Stimulated activated CD8-positive, alpha-beta memory T cell treated with anti-CD3 and anti-CD28 coated beads, Interleukin-2, amount 100 ng/mL, for 48 hours (primary cell): Measurements from ENCODE around the gene POLR2J.
"Not testable (repeated sequence)": the region's sequence is repeated elsewhere in the genome, so short reads cannot be mapped to it uniquely, and the experiment has no call there.

Experiments used
- DNase-seq, 2 donors: peaks; one replicate each; pipeline ENCODE4 v3.0.0-alpha.2; 2020; ENCODE audit warnings: low read depth in 2 of 2

Gene POLR2J

DNA sequence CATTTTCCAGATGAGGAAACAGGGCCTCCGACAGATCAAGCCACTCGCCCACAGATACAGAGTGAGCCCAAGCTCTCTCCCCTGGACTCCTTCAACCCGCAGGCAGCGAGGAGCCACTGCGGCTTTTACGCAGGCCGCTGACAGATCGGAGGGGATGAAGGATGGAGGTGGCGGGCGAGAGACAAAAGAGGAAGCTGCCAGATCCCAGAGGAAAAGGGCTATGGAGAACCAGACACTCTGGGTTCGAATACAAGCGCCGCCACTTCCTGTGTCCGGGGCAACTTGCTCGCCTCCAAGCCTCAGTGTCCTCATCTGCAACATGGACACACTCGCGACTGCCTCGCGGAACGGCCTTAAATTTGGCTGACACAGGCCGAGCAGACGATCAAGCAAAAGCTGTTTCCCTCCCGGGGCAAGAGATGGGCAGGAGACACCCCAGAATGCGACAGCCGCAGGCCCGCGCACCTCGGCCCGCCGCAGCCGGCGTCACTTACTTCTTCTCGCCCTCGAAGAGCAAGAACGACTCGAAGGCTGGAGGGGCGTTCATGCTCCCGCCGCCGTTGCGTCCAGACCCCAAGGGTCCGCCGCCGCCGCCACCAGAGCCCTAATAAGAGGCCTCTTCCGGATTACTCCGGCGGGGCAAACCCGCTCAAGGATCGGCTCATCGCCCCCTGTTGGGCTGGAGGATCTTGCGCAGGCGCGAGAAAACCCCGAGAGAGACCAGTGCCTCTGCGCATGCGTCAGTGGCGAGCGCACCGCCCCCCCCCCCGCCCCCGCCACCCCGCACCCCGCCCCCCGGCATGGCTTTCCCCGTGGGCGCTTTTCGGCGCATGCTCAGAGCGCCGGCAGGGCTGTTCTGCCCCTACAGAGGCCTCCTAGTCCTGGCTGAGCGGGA lies at the start of gene POLR2J:
Gene POLR2J, minus strand, starts transcription at position 609 of the 895 bp plus-strand sequence. Its CDS starts 62 bp downstream, at position 547.
- peak; percentile 82 to 96 for DNase-seq

DNA sequence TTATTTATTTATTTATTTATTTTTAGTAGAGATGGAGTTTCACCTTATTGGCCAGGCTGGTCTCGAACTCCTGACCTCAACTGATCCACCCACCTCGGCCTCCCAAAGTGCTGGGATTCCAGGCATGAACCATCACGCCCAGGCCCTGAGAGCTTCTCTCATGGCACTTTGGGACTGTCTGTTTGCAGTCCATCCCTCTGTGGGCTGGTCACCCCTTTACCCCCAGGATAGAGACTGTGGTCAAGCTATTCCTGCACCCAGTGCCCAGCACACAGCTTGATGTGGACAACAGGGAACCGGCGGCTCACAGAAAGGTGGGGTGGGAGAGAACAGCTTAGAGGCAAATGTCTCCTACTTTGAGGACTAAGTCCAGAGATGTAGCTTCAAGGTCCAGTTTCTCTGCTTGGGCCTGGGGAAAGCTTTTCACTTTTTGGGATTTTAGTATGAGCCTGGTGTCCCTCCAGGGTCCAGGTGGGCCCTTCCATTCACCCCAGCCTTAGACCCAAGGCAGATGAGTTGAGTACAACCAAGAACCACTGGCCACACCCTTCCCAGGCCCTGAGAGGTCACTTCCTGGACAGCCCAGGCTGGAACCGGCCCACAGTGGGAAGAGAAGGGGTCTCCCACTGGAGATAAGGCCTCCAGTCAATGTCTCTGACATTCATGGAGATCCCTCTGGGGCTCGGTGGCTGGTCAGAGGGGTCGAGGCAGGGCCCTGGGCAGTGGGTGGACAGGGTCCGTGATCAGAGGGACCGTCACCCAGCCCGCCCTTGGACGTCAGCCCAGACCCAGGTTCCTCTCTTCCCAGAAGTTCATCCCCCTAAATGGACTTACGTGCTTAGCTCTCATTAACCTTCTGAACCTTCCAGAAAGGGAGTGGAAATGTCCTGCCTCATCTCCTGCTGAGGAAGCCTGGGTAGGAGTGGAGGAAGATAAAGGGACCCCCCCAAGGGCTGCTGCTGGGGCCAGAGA lies 49.4 kb upstream of the POLR2J start:
- not testable (repeated sequence) for DNase-seq

- not testable (repeated sequence) for DNase-seq
Observed at GRCh38 chr7:102527182-102527581, 48.5 kb upstream of the POLR2J start.

DNA sequence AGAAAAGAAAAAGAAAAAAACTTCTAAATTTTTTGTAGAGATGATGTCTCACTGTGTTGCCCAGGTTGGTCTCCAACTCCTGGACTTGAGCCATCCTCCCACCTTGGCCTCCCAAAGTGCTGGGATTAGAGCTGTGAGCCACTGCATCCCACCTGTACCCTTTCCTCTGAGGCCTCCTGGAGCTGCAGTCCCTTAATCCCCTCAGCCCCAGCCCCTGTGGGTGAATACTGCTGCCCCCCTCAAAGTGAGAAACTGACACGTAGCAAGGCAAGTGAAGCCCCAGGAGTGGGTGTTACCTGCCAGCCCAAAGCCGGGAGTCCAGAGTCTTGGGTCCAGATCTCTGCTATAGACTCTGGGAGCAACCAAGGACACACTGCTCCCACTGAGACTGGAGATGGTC lies 46.1 kb upstream of the POLR2J start:
- not testable (repeated sequence) for DNase-seq

DNA sequence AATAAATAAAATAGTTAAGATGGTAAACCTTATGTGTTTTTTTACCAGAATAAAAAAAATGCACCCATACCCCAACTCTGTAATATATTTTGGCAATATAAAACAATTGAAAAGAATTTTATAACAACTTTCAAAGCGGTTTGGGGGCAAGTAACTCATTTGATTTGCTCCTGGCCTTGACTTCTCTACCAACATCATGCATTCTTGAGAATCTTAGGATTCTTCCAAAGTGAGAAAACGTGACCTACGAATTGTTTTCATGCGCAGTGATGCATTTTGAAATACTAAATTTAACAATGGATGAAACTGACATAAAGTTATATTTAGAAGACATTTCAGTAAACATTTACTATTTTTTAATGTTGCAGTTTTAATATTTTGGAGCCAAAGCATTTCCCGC lies 42.1 kb upstream of the POLR2J start:
- not testable (repeated sequence) for DNase-seq

GRCh38 chr7:102517550-102518147 lies 38.9 kb upstream of the POLR2J start, which contains the start of gene RASA4B:
Gene RASA4B (minus strand): TSS chr7:102517777. CDS start chr7:102517710, 67 bp downstream.
- not testable (repeated sequence) for DNase-seq

DNA sequence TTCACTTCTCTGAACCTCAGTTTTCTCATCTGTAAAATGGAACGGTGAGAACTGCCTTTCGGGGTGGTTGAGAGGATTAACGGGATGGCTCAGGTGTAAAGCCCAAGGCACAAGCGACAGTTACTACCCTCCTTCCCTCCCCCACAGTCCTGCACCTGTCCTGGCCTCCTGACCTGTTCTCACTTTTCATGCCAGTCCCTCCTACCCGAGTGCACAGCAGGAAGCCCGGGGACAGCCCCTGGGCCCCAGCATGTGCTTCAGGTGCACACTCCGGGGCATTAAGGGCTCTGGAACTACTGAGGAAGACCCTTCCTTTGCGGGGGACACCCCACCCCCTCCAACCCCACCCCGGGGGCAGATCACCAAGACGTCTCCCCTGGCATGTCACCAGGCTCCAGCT lies 38.2 kb upstream of the POLR2J start:
- not testable (repeated sequence) for DNase-seq

- DNase-seq, result not testable (repeated sequence)
Observed at GRCh38 chr7:102515889-102516288, 37.2 kb upstream of the POLR2J start.

DNA sequence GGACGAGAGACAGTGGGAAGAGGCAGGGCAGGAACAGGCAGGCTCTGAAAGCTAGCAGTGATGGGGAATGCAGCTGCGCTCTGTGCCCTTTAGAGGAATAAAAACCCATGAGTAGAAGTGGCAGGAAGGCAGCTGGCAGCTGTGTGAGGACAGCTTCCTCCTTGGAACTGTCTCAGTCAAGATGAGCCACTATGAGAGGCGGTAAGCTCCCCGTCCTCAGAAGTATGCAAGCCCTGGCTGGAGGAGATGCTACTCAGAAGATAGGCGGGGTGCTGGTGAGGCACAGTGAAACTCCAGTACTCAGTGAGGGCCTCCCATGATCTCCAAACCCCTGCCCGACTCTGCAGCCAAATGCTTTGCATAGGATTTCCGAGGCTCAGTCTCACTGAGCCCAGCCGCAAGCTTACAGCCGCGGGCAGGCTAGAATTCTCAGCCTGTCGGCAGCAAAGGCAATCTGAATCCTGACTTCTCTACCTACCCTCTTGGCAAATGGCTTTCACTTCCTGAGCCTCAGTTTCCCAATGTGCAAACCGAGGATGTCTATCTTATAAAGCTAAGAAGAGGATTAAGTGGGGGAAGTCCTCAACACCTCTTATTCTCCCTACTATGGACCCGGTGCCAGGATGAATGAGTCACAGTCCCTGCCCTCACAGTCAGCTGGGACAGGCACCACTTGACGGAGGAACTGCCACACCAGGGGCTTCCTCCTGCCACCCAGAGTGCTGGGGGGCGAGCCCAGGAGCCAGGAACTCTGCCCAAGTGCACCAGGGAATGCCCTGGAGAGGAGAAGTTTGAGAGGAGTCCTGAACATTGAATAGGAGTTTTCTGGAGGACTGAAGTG lies 36.4 kb upstream of the POLR2J start:
- not testable (repeated sequence) for DNase-seq

DNA sequence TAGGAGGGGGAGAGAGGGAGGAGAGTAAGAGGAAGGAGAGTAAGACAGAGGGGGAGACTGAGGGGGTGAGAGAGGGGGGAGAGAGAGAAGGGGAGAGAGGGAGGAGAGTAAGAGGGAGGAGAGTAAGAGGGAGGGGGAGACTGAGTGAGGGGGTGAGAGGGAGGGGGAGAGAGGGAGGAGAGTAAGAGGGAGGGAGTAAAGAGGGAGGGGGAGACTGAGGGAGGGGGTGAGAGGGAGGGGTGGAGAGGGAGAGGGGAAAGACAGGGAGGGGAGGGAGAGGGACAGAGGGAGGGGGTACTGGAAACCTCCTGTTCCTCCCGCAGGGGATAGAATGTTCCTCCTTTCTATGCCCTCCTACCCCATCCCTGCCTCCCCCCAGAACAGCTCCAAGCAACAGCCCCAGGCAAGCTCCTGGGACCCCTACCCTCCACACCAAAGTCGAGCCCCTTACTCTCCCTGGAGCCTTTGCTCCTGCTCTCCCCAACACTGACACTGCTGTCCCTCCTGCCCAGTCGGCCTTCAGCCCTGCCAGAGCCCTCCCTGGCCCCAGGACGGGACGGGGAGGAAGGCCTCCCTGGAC lies 34.0 kb upstream of the POLR2J start:
- DNase-seq, result not testable (repeated sequence)

GRCh38 chr7:102511860-102512522 lies 33.3 kb upstream of the POLR2J start:
- DNase-seq, result not testable (repeated sequence)

GRCh38 chr7:102510575-102510974 lies 31.9 kb upstream of the POLR2J start:
- not testable (repeated sequence) for DNase-seq

DNA sequence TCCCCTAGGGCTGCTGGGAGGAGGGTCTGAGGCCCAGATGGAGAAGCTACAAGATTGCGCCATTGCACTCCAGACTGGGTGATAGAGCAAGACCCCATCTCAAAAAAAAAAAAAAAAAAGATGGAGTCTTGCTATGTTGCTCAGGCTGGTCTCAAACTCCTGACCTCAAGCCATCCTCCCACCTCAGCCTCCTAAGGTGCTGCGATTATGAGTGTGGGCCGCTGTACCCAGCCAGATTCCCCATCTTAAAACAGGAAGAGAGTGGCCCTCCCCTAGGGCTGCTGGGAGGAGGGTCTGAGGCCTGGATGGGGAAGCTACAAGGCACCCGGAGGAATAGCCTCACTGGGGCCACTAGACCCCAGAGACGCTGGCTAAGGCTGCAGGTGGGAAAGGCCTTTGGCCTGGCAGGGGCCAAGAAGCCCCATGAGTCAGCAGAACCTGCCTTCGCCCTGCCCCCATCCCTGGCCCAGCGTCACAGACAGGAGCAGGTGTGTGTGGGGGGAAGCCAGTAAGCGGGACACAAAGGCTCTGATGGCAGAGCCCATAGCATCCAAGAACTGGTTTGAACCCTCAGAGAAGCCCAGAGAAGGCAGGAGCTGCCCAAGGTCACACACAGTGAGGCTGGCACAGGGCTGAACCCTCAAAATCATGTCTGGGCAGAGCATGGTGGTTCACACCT lies 28.8 kb upstream of the POLR2J start:
- DNase-seq, result not testable (repeated sequence)

GRCh38 chr7:102505298-102506185 lies 26.8 kb upstream of the POLR2J start:
- DNase-seq, result not testable (repeated sequence)

DNA sequence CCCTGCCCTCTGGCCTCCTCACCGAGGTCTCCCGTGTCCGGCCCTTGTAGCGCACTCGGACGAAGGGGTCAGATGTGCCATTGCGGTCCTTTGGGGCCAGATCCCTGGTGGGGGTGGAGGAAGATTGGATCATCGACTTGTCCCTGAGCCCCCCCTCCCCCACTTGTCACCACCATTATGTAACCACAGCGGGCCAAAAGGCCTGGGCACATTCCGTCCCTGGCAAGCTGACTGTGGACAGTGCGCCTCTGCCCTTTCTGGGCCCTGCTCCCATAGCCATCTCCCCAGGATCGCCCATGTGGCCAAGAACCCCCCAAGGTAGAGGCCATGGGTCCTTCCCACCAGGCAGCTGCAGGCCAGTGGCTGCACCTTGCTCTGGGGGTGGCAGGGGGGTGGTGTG lies 24.4 kb upstream of the POLR2J start:
- not testable (repeated sequence) for DNase-seq

DNA sequence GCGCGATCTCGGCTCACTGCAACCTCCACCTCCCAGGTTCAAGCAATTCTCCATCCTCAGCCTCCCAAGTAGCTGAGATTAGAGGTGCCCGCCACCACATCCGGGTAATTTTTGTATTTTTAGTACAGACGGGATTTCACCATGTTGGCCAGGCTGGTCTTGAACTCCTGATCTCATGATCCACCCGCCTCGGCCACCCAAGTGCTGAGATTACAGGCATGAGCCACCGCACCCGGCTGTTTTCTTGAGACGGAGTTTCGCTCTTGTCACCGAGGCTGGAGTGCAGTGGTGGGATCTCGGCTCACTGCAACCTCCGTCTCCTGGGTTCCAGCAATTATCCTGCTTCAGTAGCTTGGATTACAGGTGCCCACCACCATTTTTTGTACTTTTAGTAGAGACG lies 19.6 kb upstream of the POLR2J start:
- not testable (repeated sequence) for DNase-seq

GRCh38 chr7:102497308-102497707 lies 18.6 kb upstream of the POLR2J start:
- not testable (repeated sequence) for DNase-seq

GRCh38 chr7:102496861-102497260 lies 18.1 kb upstream of the POLR2J start:
- not testable (repeated sequence) for DNase-seq
